HepG2 (cell line): ENCODE measurements around the gene CHST13. TPM values are rescaled to one million over a fixed set of nuclear protein-coding genes. Genes with fewer than 3 reads are reported as not detected.

Source experiments
- BRF2 ChIP-seq: sonication (generic); formaldehyde crosslinking; IDR thresholded peaks from 2 replicates; pipeline ENCODE4 v1.8.1; 2022; ENCODE audit warnings: mild to moderate bottlenecking, missing genetic modification reagents
- CBFB ChIP-seq: sonication (generic); formaldehyde crosslinking; IDR thresholded peaks from 2 replicates; pipeline ENCODE4 v1.4.0; 2020; ENCODE audit warnings: missing genetic modification reagents
- HOMEZ ChIP-seq: IDR thresholded peaks from 2 replicates; pipeline ENCODE4 v1.6.1; 2016; ENCODE audit warnings: low read depth
- MIXL1 ChIP-seq: IDR thresholded peaks from 2 replicates; pipeline ENCODE4 v1.6.1; 2016
- MTA1 ChIP-seq: sonication (generic); formaldehyde crosslinking; IDR thresholded peaks from 2 replicates; pipeline ENCODE4 v1.4.0; 2020; ENCODE audit warnings: missing genetic modification reagents, mild to moderate bottlenecking, borderline replicate concordance
- NCOA2 ChIP-seq: sonication (generic); formaldehyde crosslinking; IDR thresholded peaks from 2 replicates; pipeline ENCODE4 v1.8.0; 2022; ENCODE audit warnings: inconsistent platforms
- NFYB ChIP-seq: sonication (generic); formaldehyde crosslinking; IDR thresholded peaks from 2 replicates; pipeline ENCODE4 v1.4.0; 2020; ENCODE audit warnings: missing genetic modification reagents
- PRMT3 ChIP-seq: sonication (generic); formaldehyde crosslinking; IDR thresholded peaks from 2 replicates; pipeline ENCODE4 v1.8.1; 2022; ENCODE audit warnings: low read depth, mild to moderate bottlenecking, moderate library complexity, missing genetic modification reagents, borderline replicate concordance
- RCOR2 ChIP-seq: IDR thresholded peaks from 2 replicates; pipeline ENCODE4 v1.6.1; 2016; ENCODE audit warnings: missing biosample characterization, missing genetic modification reagents
- RFXANK ChIP-seq: IDR thresholded peaks from 2 replicates; pipeline ENCODE4 v1.6.1; 2016
- SALL1 ChIP-seq: sonication (generic); formaldehyde crosslinking; IDR thresholded peaks from 2 replicates; pipeline ENCODE4 v1.8.0; 2022; ENCODE audit warnings: mild to moderate bottlenecking, missing genetic modification reagents
- ZBTB14 ChIP-seq: sonication (generic); formaldehyde crosslinking; IDR thresholded peaks from 2 replicates; pipeline ENCODE4 v1.4.0; 2020; ENCODE audit warnings: missing genetic modification reagents
- ZIK1 ChIP-seq: sonication (generic); formaldehyde crosslinking; IDR thresholded peaks from 2 replicates; pipeline ENCODE4 v1.5.0; 2020; ENCODE audit warnings: mild to moderate bottlenecking, low read depth, missing genetic modification reagents, borderline replicate concordance
- ZNF124 ChIP-seq: sonication (generic); formaldehyde crosslinking; IDR thresholded peaks from 2 replicates; pipeline ENCODE4 v1.4.0; 2020; ENCODE audit warnings: missing genetic modification reagents
- ZNF547 ChIP-seq: sonication (generic); formaldehyde crosslinking; IDR thresholded peaks from 2 replicates; pipeline ENCODE4 v1.5.1; 2020; ENCODE audit warnings: mild to moderate bottlenecking, missing genetic modification reagents
- ZNF550 ChIP-seq: sonication (generic); formaldehyde crosslinking; IDR thresholded peaks from 2 replicates; pipeline ENCODE4 v1.4.0; 2020; ENCODE audit warnings: mild to moderate bottlenecking, missing genetic modification reagents, borderline replicate concordance
- ZNF567 ChIP-seq: sonication (generic); formaldehyde crosslinking; IDR thresholded peaks from 2 replicates; pipeline ENCODE4 v1.8.1; 2023; ENCODE audit warnings: mild to moderate bottlenecking, missing genetic modification reagents, borderline replicate concordance
- ZNF589 ChIP-seq: sonication (generic); formaldehyde crosslinking; conservative IDR thresholded peaks from 2 replicates; pipeline ENCODE4 v1.8.0; 2022; ENCODE audit warnings: mild to moderate bottlenecking, moderate library complexity, missing genetic modification reagents
- ZNF614 ChIP-seq: IDR thresholded peaks from 2 replicates; pipeline ENCODE4 v1.6.1; 2018; ENCODE audit warnings: missing biosample characterization, missing genetic modification reagents, inconsistent platforms, borderline replicate concordance
- ZNF616 ChIP-seq: sonication (generic); formaldehyde crosslinking; IDR thresholded peaks from 2 replicates; pipeline ENCODE4 v1.5.0; 2020; ENCODE audit warnings: low read depth, mild to moderate bottlenecking, missing genetic modification reagents
- ZZZ3 ChIP-seq: sonication (generic); formaldehyde crosslinking; IDR thresholded peaks from 2 replicates; pipeline ENCODE4 v1.4.0; 2020; ENCODE audit warnings: missing genetic modification reagents, mild to moderate bottlenecking, borderline replicate concordance
- polyA plus RNA-seq, 8 experiments: library from polyadenylated mRNA; depleted of rRNA in 3 of 8; stranded (reverse) in 7 of 8; unstranded in 1 of 8; fragments of >200 nt; fragmentation: Illumina TruSeq in 4 of 8; extraction: Trizol in 4 of 8; gene quantifications; 2 replicates each; pipeline versions ENCODE4 v1.2.1 to v1.2.3, GENCODE V29; 2011 to 2016; ENCODE audit warnings: low read depth in 4 of 8, missing spikeins in 1 of 8, mixed read lengths in 1 of 8; ENCODE audit not compliant: insufficient read depth in 1 of 8
- total RNA-seq, 5 experiments: library from RNA; depleted of rRNA; stranded (reverse); fragments of >200 nt; fragmentation: Illumina TruSeq; extraction: Trizol; gene quantifications; 2 replicates each; pipeline ENCODE4 v1.2.3, GENCODE V29; 2016; ENCODE audit warnings: low read depth in 1 of 5
- TF ChIP-seq, protein P1 (sequence below): sonication (generic); formaldehyde crosslinking; IDR thresholded peaks from 2 replicates; pipeline ENCODE4 v1.9.0; 2022; ENCODE audit warnings: low read depth, missing genetic modification reagents
- TF ChIP-seq, protein P2 (sequence below): sonication (generic); formaldehyde crosslinking; IDR thresholded peaks from 2 replicates; pipeline ENCODE4 v1.5.1; 2020; ENCODE audit warnings: mild to moderate bottlenecking, missing genetic modification reagents, moderate library complexity

CHST13 gene
- total and polyA plus RNA-seq, 2 of the 13 experiments (the other 11 are each of a cell fraction or from before 2014, with no cell fraction given): 32.0 to 43.1 TPM

DNA sequence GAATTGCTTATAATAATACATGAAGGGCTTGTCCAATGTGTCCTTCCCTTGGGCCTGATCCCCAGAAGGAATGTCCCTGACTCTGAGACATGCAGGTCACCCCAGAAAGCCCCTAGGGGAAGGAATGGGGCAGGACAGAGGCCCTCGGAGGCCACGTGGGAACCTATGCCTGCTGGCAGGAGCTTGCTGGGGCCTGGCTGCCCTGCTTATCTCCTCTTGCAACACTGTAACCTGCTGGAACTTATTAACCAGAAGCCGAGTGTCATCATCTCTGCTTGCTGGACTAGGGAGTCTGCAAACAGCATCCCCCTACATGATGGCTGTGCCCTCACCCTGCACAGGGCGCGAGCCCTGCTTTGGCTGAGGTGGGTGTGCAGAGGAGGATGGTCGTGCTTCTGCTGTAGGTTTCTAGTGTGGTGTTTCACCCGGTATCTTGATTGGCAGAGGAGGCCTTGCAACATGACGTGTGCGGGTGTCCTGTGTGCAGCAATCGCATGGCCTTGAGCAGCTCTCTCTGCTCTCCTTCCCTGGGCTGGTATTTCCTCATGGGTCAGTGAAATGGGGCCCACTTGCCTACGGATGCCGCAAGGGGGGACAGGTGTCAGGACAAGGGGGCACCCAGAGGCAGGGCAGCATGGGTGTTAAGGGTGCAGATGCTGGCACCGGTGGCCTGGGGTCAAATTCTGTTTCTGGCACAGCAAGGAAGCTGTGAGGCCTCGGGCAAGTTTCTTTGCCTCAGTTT is 5.0 kb downstream of the CHST13 start (continued):
- TF ChIP-seq CBFB (CRISPR knock-in tag) (peak; percentile 50; the same call in 1 of the 2 replicates), RCOR2 (CRISPR knock-in tag) (peak; percentile 79; the same call in 1 of the 2 replicates), ZNF124 (CRISPR knock-in tag) (0 out of 2 replicates have a peak, but pooled peaks have one; percentile 22), ZNF567 (CRISPR knock-in tag) (no peak), ZBTB14 (CRISPR knock-in tag) (peak; percentile 51; the same call in 1 of the 2 replicates), MIXL1 (CRISPR knock-in tag) (peak; percentile 90), MTA1 (peak; percentile 83), PRMT3 (CRISPR knock-in tag) (no peak), ZNF589 (CRISPR knock-in tag) (0 out of 2 replicates have a peak, but pooled peaks have one; percentile 54), NFYB (peak; percentile 36; the same call in 1 of the 2 replicates), ZIK1 (no peak), ZZZ3 (peak; percentile 70; the same call in 1 of the 2 replicates), HOMEZ (CRISPR knock-in tag) (peak; percentile 41; the same call in 1 of the 2 replicates), ZNF616 (CRISPR knock-in tag) (0 out of 2 replicates have a peak, but pooled peaks have one; percentile 19), ZNF547 (CRISPR knock-in tag) (peak; percentile 88; the same call in 1 of the 2 replicates), SALL1 (CRISPR knock-in tag) (peak; percentile 90), BRF2 (CRISPR knock-in tag) (peak; percentile 56; the same call in 1 of the 2 replicates), ZNF614 (peak; percentile 68; the same call in 1 of the 2 replicates), ZNF550 (CRISPR knock-in tag) (no peak), NCOA2 (peak; percentile 83), RFXANK (CRISPR knock-in tag) (no peak)
- TF ChIP-seq, protein P1, sequence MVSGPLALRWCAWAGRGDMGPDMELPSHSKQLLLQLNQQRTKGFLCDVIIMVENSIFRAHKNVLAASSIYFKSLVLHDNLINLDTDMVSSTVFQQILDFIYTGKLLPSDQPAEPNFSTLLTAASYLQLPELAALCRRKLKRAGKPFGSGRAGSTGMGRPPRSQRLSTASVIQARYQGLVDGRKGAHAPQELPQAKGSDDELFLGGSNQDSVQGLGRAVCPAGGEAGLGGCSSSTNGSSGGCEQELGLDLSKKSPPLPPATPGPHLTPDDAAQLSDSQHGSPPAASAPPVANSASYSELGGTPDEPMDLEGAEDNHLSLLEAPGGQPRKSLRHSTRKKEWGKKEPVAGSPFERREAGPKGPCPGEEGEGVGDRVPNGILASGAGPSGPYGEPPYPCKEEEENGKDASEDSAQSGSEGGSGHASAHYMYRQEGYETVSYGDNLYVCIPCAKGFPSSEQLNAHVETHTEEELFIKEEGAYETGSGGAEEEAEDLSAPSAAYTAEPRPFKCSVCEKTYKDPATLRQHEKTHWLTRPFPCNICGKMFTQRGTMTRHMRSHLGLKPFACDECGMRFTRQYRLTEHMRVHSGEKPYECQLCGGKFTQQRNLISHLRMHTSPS: peak; percentile 88
- TF ChIP-seq, protein P2, sequence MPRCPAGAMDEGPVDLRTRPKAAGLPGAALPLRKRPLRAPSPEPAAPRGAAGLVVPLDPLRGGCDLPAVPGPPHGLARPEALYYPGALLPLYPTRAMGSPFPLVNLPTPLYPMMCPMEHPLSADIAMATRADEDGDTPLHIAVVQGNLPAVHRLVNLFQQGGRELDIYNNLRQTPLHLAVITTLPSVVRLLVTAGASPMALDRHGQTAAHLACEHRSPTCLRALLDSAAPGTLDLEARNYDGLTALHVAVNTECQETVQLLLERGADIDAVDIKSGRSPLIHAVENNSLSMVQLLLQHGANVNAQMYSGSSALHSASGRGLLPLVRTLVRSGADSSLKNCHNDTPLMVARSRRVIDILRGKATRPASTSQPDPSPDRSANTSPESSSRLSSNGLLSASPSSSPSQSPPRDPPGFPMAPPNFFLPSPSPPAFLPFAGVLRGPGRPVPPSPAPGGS (CRISPR knock-in tag): peak; percentile 36
